ENCODE data around the gene CBLIF.
"Not testable (repeated sequence)": the region's sequence is repeated elsewhere in the genome, so short reads cannot be mapped to it uniquely, and the experiment has no call there.

CBLIF gene

GRCh38 chr11:59785818-59786217 lies 59.5 kb downstream of the CBLIF start:
- DNase-seq (ENCODE audit: low read depth in 2 of 2) = no peak

GRCh38 chr11:59784441-59784840 lies 60.9 kb downstream of the CBLIF start:
- not testable (repeated sequence) for H3K4me3 ChIP-seq (replicated peaks in 1 of 2; ENCODE audit: low read depth in 2 of 2, low read length in 2 of 2)

More at GRCh38 chr11:59785818-59786217, 59.5 kb downstream of the CBLIF start:
- TF ChIP-seq CTCF (IDR thresholded peaks at IDR 0.05; ENCODE audit: low read depth, low read length) = no peak
- H3K4me3 ChIP-seq (replicated peaks in 1 of 2; ENCODE audit: low read depth in 2 of 2, low read length in 2 of 2) = no peak overlapping the region

DNA sequence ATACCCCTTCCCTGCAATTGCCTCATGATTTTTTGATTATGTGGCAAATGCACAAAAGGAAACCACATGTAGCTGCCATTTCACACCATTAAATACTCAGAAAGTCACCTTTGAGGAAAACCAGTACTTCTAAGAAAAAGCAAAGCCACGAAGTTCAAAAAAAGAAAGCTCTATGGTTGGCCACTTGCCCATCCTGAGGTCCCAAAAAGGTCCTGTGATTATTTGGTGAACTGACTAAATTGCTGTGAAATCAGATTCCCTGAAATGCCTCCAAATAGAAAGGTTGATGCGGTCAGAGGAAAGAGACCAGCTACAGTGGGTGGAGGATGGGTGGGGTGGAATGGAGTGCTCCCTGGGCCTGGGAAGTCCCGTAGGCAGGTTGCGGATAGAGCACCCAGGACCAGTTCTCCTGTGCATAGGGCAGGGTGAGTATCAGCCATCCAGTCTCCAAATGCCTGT lies 61.6 kb downstream of the CBLIF start:
- DNase-seq (ENCODE audit: low read depth in 2 of 2) = no peak
- no peak overlapping the region for H3K4me3 ChIP-seq (replicated peaks in 1 of 2; ENCODE audit: low read depth in 2 of 2, low read length in 2 of 2)
- no peak for TF ChIP-seq CTCF (IDR thresholded peaks at IDR 0.05; ENCODE audit: low read depth, low read length)

More at GRCh38 chr11:59784441-59784840, 60.9 kb downstream of the CBLIF start:
- not testable (repeated sequence) for DNase-seq (ENCODE audit: low read depth in 2 of 2)

GRCh38 chr11:59782080-59782479 lies 63.2 kb downstream of the CBLIF start:
- no peak for DNase-seq (ENCODE audit: low read depth in 2 of 2)
- TF ChIP-seq CTCF (IDR thresholded peaks at IDR 0.05; ENCODE audit: low read depth, low read length) = no peak
- H3K4me3 ChIP-seq (replicated peaks in 1 of 2; ENCODE audit: low read depth in 2 of 2, low read length in 2 of 2) = no peak overlapping the region

DNA sequence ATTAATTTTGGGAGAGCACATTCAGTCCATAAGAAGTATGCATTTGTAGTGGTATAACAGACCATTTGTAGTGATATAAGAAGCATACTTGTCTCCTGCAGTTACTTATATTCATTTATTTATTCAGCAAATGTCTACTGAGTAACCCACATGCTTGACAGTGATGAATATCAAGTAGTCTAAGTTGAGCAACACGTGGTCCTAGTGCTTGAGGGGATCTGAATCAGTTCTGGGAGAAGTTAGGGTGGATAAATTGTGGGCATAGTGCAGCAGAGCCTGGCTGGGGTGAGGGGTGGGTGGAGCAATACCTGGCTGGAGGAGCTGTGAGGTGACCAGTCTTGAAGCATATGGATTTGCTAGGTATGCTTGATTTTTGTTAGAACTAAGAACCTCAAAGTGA lies 65.8 kb downstream of the CBLIF start:
- DNase-seq (ENCODE audit: low read depth in 2 of 2) = no peak
- H3K4me3 ChIP-seq (replicated peaks in 1 of 2; ENCODE audit: low read depth in 2 of 2, low read length in 2 of 2) = no peak overlapping the region
- TF ChIP-seq CTCF (IDR thresholded peaks at IDR 0.05; ENCODE audit: low read depth, low read length) = no peak

All from cardiac fibroblast (primary cell).